Embryonic facial prominence (tissue), 1 donor: ENCODE results near the gene TBCD.
"Not testable (repeated sequence)": the region's sequence is repeated elsewhere in the genome, so short reads cannot be mapped to it uniquely, and the experiment has no call there.

Experiments used
- DNase-seq: peaks from one replicate; pipeline ENCODE4 v3.0.0-alpha.2; 2016; ENCODE audit errors: extremely low spot score

TBCD gene

GRCh38 chr17:82767041-82767754 lies 15.3 kb downstream of the TBCD start:
- no peak for DNase-seq

DNA sequence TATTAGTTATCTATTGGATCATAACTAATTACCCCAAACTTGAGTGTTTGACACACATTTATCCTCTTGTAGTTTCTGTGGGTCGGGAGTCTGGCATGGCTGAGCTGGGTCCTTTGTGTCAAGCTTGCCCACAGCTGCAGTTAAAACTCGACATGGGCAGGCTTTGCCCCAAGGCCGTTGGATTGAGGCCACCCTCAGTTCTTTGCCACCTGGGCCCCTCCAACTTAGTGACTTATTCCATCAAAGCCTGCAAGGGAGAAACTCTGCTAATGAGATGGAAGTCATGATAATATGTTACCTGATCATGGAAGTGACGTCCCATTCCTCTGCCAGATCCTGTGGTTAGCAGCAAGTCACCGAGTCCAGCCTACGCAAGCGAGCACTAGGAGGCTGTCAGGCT lies 17.2 kb downstream of the TBCD start:
- no peak for DNase-seq

DNA sequence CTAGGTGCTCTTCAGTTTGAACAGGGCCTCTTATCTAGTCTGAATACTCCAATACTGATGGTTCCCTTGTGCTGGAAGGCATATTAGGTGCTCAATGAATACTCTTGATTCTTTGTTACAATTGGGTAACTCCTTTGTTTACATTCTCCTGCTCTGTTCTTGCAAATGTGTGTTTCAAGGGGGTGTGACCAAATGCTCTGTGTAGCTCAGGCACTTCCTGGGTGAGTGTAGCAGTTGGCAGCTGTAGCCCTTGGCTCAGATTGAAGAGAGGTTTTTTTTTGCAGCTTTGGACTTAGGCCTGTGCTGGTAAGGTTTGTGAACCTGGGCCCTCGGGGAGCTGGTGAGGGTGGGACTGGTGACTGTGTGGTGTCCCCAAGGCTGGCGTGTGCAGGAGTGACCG lies 20.2 kb downstream of the TBCD start:
- no peak for DNase-seq

- DNase-seq: not testable (repeated sequence)
These were observed 22.6 kb downstream of the TBCD start for GRCh38 chr17:82774456-82774855.

DNA sequence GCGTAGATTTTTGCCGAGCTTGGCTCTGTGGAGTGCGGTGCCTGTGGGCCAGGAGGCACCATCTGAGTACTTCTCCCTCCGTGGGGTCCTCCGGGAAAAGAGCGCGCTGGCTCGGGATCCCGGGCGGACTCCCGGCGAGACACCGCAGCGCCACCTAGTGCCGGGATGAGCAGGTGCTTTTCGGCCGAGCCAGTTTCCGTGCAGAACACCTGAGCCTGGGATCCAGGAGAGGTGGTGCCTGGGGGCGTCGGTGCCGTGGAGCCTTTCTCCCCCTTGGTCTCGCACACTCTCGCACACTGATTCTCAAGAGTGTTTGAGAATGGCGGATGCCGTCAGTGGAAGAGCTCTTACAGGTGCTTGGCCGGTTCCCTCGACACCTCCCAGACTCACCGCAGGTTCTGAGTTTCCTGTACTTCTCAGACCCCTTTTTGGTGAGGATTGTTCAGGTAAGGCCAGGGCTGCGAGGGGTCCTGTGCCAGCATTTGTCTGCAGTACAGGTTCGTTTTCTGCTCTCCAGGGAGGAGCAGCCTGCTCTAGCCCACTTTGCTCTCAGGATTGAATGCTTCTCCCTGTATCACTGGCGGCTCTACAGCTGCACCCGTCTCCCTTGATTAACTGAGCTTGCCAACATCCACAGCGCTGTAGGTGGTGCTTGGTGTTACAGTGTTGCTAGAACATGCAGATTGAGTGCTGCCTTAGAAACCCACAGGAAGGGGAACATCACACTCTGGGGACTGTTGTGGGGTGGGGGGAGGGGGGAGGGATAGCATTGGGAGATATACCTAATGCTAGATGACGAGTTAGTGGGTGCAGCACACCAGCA lies 23.3 kb downstream of the TBCD start:
- DNase-seq: no peak

GRCh38 chr17:82776454-82776853 lies 24.6 kb downstream of the TBCD start:
- no peak for DNase-seq

GRCh38 chr17:82777778-82778375 lies 26.0 kb downstream of the TBCD start:
- not testable (repeated sequence) for DNase-seq

GRCh38 chr17:82779541-82779940 lies 27.7 kb downstream of the TBCD start:
- no peak for DNase-seq

GRCh38 chr17:82780195-82780594 lies 28.3 kb downstream of the TBCD start:
- no peak for DNase-seq

- no peak for DNase-seq
These were observed 29.4 kb downstream of the TBCD start for GRCh38 chr17:82780971-82781893.

DNA sequence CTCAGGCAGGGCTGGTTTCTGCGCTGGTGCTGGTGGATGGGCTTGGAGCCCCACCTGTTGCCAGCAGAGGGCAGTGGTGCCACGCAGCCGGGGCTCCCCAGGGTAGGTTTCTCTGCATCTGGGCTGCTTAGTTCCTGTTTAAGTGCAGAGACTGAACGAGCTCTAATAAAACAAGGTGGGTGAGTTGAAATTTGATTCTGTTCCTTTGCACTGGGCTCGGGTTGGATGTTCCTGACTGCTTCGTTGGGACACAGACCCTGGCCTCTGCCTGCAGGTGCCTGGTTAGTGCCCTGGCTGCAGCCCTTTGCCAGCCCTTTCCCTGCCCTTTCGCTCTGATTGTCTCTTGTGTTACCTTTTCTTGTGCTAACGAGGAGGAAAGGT lies 30.0 kb downstream of the TBCD start:
- peak; percentile 51 for DNase-seq

DNA sequence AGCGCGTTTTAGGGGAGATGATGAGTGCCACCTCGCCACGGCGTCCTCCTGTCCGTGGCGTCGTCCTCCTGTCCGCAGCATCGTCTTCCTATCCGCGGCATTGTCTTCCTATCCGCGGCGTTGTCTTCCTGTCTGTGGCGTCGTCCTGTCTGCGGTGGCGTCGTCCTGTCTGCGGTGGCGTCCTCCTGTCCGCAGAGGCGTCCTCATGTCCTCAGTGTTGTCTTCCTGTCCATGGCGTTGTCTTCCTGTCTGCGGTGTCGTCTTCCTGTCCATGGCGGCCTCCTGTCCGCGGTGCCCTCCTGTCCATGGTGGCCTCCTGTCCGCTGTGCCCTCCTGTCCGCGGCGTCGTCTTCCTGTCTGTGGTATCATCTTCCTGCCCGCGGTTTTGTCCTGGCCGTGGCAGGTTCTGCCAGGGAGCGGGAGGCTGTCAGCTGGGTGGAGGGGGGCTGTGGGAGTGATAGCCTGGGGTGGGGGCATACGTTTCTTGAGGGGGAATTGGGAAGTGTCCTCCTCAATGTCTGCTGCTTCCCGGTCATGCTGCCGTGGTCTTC lies 30.9 kb downstream of the TBCD start:
- no peak for DNase-seq

- no peak for DNase-seq
These were observed 31.6 kb downstream of the TBCD start for GRCh38 chr17:82783498-82783897.

- DNase-seq: not testable (repeated sequence)
These were observed 33.7 kb downstream of the TBCD start for GRCh38 chr17:82785581-82785980.

DNA sequence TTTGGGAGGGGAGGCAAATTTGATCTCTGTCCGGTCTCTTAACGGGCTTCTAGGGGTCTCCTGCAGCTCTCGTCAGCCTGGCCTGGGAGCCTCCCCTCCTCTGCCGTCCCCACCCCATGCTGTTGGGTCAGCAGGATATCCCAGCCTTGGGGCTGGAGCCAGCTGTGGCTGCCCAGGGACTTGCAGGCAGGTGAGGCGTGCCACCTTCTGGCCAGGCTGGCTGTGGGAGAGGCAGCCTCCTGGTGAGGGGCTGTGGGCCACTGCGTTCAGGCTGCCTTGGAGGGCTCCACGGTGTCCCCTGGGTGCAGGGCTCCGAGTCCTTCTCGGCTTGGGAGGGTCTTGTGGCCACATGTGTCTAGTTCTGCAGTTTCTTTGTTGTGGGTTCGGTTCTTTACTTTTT lies 34.6 kb downstream of the TBCD start:
- no peak for DNase-seq

GRCh38 chr17:82787081-82787848 lies 35.4 kb downstream of the TBCD start:
- DNase-seq: no peak

- DNase-seq: no peak
These were observed 36.5 kb downstream of the TBCD start for GRCh38 chr17:82788206-82789001.

- no peak for DNase-seq
These were observed 37.3 kb downstream of the TBCD start for GRCh38 chr17:82789051-82789592.

- DNase-seq: no peak
These were observed 37.9 kb downstream of the TBCD start for GRCh38 chr17:82789806-82790205.

GRCh38 chr17:82790391-82790790 lies 38.5 kb downstream of the TBCD start:
- DNase-seq: no peak
